ENCODE results near the gene HECTD4. TPM values are rescaled to one million over a fixed set of nuclear protein-coding genes. Genes with fewer than 3 reads are reported as not detected.

Gene HECTD4
- total and polyA plus RNA-seq, 2 experiments from 2014 or later = 25.7 to 36.9 TPM

DNA sequence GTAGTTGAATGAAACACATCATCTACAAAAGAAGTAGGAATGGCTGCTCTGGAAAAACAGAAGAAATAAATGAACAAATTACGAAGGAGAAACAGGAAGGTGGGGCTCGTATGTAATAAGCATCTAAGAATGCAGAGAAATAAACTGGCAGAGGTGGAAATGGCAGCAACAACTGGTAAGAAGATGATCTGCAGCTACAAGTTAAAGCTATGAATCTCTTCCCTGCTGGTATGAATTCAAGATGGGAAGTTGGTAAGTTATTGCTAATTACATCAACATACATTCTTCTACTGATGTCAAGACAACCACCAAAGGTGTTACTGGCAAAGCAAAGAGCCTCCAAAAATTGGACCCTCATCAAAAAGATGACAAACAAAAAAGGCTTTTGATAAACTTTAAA lies 59.8 kb downstream of the HECTD4 start (continued):
- TF ChIP-seq, protein P1, sequence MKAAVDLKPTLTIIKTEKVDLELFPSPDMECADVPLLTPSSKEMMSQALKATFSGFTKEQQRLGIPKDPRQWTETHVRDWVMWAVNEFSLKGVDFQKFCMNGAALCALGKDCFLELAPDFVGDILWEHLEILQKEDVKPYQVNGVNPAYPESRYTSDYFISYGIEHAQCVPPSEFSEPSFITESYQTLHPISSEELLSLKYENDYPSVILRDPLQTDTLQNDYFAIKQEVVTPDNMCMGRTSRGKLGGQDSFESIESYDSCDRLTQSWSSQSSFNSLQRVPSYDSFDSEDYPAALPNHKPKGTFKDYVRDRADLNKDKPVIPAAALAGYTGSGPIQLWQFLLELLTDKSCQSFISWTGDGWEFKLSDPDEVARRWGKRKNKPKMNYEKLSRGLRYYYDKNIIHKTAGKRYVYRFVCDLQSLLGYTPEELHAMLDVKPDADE (IDR thresholded peaks at IDR 0.05) = no peak
- no peak for TF ChIP-seq CREB1 (CRISPR knock-in tag; IDR thresholded peaks at IDR 0.05; ENCODE audit: low read depth)

DNA sequence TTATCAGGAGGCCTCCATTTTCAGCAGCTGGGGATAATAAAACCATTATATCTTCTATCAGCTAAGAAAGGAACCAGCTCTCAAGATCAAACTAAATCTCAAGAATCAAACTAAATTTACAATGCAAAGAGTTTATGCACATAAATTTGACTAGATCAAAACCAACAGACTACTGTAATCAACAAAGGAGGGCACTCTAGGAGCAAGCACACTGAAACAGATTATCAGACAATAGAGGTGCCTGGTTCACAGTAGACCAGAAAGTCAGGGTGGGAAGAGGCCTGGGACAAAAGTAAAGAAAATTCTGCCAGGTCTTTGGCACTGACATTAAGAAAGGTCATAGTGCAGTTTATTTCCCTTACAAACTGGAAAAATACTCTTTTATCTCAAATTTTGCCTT lies 61.0 kb downstream of the HECTD4 start:
- H3K4me1 Mint-ChIP-seq = peaks cover 23% of the 10 kb centered on the region
- H4K20me1 ChIP-seq (replicated peaks; ENCODE audit: insufficient read depth) = no peaks in the 10 kb centered on the region
- no peaks in the 10 kb centered on the region for H3K36me3 Mint-ChIP-seq (ENCODE audit: low read depth)
- peaks cover 3% of the 10 kb centered on the region; the same call in 1 of the 2 replicates for H3K79me2 ChIP-seq (replicated peaks; ENCODE audit: insufficient read depth)
- no peaks in the 10 kb centered on the region for H3K9me2 ChIP-seq (ENCODE audit: insufficient read depth)
- H3K4me3 Mint-ChIP-seq = no peak overlapping the region
- no peaks in the 10 kb centered on the region for H3K27me3 ChIP-seq (ENCODE audit: insufficient read depth)
- no peaks in the 10 kb centered on the region for H3F3A ChIP-seq (replicated peaks; ENCODE audit: low read depth)
- DNase-seq (ENCODE audit: low spot score) (peak; percentile 33), ATAC-seq (peak; percentile 81)
- no peaks in the 10 kb centered on the region for H3K9me3 Mint-ChIP-seq
- H3K27ac Mint-ChIP-seq = peak overlapping the region; percentile 17; the same call in 1 of the 2 replicates
- peaks cover 19% of the 10 kb centered on the region for H3K4me1 ChIP-seq (ENCODE audit: insufficient read depth)
- H2AFZ ChIP-seq = no peak overlapping the region
- no peak overlapping the region for H3K4me3 ChIP-seq
- H3K27me3 Mint-ChIP-seq (ENCODE audit: insufficient read depth, low read depth, poor library complexity) = peaks cover 2% of the 10 kb centered on the region
- peak overlapping the region; percentile 19 for H3K4me2 ChIP-seq
- TF ChIP-seq ZNF114 (CRISPR knock-in tag; IDR thresholded peaks at IDR 0.05) = no peak
- no peak for TF ChIP-seq ZNF462 (CRISPR knock-in tag; IDR thresholded peaks at IDR 0.05)
- TF ChIP-seq ZNF331 (CRISPR knock-in tag; IDR thresholded peaks at IDR 0.05; ENCODE audit: low read depth) = no peak
- no peak for TF ChIP-seq STAT1 (IDR thresholded peaks at IDR 0.05; ENCODE audit: unreplicated experiment)
- peak overlapping the region; percentile 79 for H3K27ac ChIP-seq (ENCODE audit: low read depth)
- no peaks in the 10 kb centered on the region for H3K36me3 ChIP-seq (ENCODE audit: insufficient read depth)

All from GM23338 (cell line).